Pancreas (tissue), 10 donors: ENCODE results near the gene C2orf15. TPM values are rescaled to one million over a fixed set of nuclear protein-coding genes. Genes with fewer than 3 reads are reported as not detected.
"Not testable (repeated sequence)": the region's sequence is repeated elsewhere in the genome, so short reads cannot be mapped to it uniquely, and the experiment has no call there.

Experiments
- ATAC-seq, 4 donors: fragments of 200-7000 bp; cut with Tn5 transposase; one replicate each; pipeline versions ENCODE4 v1.8.0 to v1.9.1; 2020; ENCODE audit warnings: mild to moderate bottlenecking in 4 of 4, moderate library complexity in 4 of 4
- DNase-seq, 6 donors: peaks; one replicate each; pipeline ENCODE4 v3.0.0-alpha.2; 2020
- FAIRE-seq: peaks from 2 replicates; lab custom pipeline; 2012; peaks lifted over from hg19 to GRCh38; lab: Jason Lieb, UNC
- H3K27ac ChIP-seq, 4 donors: fragments of 200-600 bp; sonication (generic); 1 replicate in 3 of 4; 2 replicates in 1 of 4; pipeline versions ENCODE4 v1.5.0 to v1.8.0; 2020
- H3K27me3 ChIP-seq, 4 donors: fragments of 200-600 bp; one replicate each; pipeline ENCODE4 v1.8.0; 2021
- H3K36me3 ChIP-seq, 3 donors: fragments of 200-600 bp; sonication (generic) in 1 of 3; one replicate each; pipeline versions ENCODE4 v1.5.0 to v1.8.0; 2020 to 2021
- H3K4me1 ChIP-seq, 3 donors: fragments of 200-600 bp; one replicate each; pipeline ENCODE4 v1.8.0; 2021
- H3K4me3 ChIP-seq, 4 donors: fragments of 200-600 bp; sonication (generic) in 2 of 4; one replicate each; pipeline versions ENCODE4 v1.5.0 to v1.8.0; 2020 to 2021
- H3K9me3 ChIP-seq, 4 donors: fragments of 200-600 bp; one replicate each; pipeline ENCODE4 v1.8.0; 2021
- WGBS, 2 donors: extraction: QIAGEN DNeasy Blood & Tissue Kit; methylation state at CpG; one replicate each; pipeline ENCODE4 v1.1.7; 2013; 5-methylcytosine and 5-hydroxymethylcytosine counted together
- intact Hi-C, 3 donors: fragments of 100-400 bp; cut with DNase I; formaldehyde crosslinking; loops; one replicate each; pipeline versions ENCODE4 v1.11.1 to v1.14.2; 2022
- polyA plus RNA-seq, 2 donors: library from polyadenylated mRNA; stranded (reverse); fragments of 200-250 nt; gene quantifications; one replicate each; pipeline ENCODE4 v1.2.3, GENCODE V29; 2013
- total RNA-seq, 6 donors: library from RNA; stranded (reverse); fragmentation: NEBNext Ultra II Directional in 4 of 6; extraction: Animal tissue kit (Norgen Biotek cat#: 25700) in 4 of 6; gene quantifications; one replicate each; pipeline versions ENCODE4 v1.2.1 to v1.2.4, GENCODE V29; 2021 to 2023
- TF ChIP-seq, protein P1 (sequence below), 4 donors: fragments of 200-600 bp; sonication (generic) in 3 of 4; IDR thresholded peaks; one replicate each; pipeline versions ENCODE4 v1.5.0 to v1.8.0; 2021; ENCODE audit warnings: antibody characterized with exemption in 4 of 4
- donor health status: healthy with polysubstance abuse.
- donor health status: DM: no; HTN: no; CAD: no; lungs with moderate emphysema.
- donor health status: DM: no; HTN: no; CAD: no.
- donor health status: control.
- donor health status: control.
- donor health status: Bipolar disorder and iron deficiency.
- donor health status: DM: yes; HTN: yes; CAD: no.
- donor health status: DM: no; HTN: no; CAD: no.
- donor health status: DM: no; HTN: no; CAD: no.
- donor health status: DM: yes; HTN: yes; CAD: no.

Gene C2orf15
- total and polyA plus RNA-seq, 8 donors = 0.63 to 5.2 (median 1.6) TPM

DNA sequence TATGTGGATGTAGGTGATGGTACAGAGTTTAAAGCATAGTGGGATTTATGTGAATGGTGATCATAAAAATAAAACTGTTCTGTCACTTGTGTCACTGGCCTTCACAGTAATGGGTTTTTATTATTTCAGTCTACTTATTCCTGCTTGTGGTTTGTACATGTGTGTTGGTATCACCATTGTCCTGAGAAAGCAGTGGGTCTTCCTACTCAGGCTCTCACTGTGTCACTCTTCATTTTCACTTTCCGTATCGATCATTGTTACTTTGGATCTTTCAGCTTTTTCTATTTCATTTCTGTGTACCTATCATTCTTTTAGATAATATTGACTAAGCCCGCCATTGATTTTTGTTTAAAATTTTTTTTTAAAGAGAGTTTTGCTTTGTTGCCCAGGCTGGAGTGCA, 46.9 kb downstream of the C2orf15 start:
- no peaks in the 10 kb centered on the region for H3K9me3 ChIP-seq
- H3K27ac ChIP-seq = no peak overlapping the region
- TF ChIP-seq, protein P1, sequence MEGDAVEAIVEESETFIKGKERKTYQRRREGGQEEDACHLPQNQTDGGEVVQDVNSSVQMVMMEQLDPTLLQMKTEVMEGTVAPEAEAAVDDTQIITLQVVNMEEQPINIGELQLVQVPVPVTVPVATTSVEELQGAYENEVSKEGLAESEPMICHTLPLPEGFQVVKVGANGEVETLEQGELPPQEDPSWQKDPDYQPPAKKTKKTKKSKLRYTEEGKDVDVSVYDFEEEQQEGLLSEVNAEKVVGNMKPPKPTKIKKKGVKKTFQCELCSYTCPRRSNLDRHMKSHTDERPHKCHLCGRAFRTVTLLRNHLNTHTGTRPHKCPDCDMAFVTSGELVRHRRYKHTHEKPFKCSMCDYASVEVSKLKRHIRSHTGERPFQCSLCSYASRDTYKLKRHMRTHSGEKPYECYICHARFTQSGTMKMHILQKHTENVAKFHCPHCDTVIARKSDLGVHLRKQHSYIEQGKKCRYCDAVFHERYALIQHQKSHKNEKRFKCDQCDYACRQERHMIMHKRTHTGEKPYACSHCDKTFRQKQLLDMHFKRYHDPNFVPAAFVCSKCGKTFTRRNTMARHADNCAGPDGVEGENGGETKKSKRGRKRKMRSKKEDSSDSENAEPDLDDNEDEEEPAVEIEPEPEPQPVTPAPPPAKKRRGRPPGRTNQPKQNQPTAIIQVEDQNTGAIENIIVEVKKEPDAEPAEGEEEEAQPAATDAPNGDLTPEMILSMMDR (IDR thresholded peaks at IDR 0.05) = no peak
- no peak overlapping the region for H3K4me3 ChIP-seq
- intact Hi-C loops = no loop called here
- FAIRE-seq (no peak), ATAC-seq (no peak), DNase-seq (no peak)
- H3K27me3 ChIP-seq = no peaks in the 10 kb centered on the region
- H3K36me3 ChIP-seq = no peaks in the 10 kb centered on the region
- 88 to 92% methylated on average over 3 of the region's 3 CpGs for WGBS, 2 donors
- no peaks in the 10 kb centered on the region for H3K4me1 ChIP-seq

DNA sequence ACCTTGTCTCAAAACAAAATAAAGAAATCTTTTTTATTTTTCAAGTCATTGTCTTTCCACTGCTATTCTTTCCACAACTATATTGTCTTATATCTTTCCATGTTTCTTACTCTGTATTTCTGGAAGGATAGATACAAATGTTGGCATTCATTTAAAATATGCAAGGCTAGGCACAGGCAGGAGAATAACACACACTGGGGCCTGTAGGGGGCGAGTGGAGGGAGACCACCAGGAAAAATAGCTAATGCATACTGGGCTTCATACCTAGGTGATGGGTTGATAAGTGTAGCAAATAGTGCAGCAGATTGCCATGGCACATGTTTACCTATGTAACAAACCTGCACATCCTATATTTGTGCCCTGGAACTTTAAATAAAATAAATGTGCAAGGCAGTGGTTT, 49.0 kb downstream of the C2orf15 start:
- FAIRE-seq = no peak
- H3K27ac ChIP-seq = no peak overlapping the region

DNA sequence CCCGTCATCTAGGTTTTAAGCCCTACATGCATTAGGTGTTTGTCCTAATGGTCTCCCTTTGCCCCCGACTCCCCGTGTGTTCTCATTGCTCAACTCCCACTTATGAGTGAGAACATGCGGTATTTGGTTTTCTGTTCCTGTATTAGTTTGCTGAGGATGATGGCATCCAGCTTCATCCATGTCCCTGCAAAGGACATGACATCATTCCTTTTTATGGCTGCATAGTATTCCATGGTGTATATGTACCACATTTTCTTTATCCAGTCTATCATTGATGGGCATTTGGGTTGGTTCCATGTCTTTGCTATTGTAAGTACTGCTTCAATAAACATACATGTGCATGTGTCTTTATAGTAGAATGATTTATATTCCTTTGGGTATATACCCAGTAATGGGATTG, 50.9 kb downstream of the C2orf15 start:
- DNase-seq, H3K9me3 ChIP-seq, H3K4me1 ChIP-seq, H3K27me3 ChIP-seq, H3K27ac ChIP-seq, intact Hi-C loops, FAIRE-seq, ATAC-seq, H3K4me3 ChIP-seq: not testable (repeated sequence)
- H3K36me3 ChIP-seq = peaks cover 0 to 23% (median 7%) of the 10 kb centered on the region in 3 donors
- WGBS, 2 donors = 95 to 99% methylated on average over 4 of the region's 4 CpGs

More for the DNA sequence above, 49.0 kb downstream of the C2orf15 start:
- intact Hi-C loops = no loop called here
- ATAC-seq = no peak
- Histone ChIP-seq H3K9me3 (no peaks in the 10 kb centered on the region), H3K27me3 (no peaks in the 10 kb centered on the region), H3K36me3 (peaks cover 0 to 6% (median 0%) of the 10 kb centered on the region in 3 donors), H3K4me3 (no peak overlapping the region), H3K4me1 (no peaks in the 10 kb centered on the region)
- TF ChIP-seq, protein P1 (IDR thresholded peaks at IDR 0.05) = no peak
- DNase-seq = no peak
- 81% methylated on average over 1 of the region's 1 CpG for WGBS, 2 donors

DNA sequence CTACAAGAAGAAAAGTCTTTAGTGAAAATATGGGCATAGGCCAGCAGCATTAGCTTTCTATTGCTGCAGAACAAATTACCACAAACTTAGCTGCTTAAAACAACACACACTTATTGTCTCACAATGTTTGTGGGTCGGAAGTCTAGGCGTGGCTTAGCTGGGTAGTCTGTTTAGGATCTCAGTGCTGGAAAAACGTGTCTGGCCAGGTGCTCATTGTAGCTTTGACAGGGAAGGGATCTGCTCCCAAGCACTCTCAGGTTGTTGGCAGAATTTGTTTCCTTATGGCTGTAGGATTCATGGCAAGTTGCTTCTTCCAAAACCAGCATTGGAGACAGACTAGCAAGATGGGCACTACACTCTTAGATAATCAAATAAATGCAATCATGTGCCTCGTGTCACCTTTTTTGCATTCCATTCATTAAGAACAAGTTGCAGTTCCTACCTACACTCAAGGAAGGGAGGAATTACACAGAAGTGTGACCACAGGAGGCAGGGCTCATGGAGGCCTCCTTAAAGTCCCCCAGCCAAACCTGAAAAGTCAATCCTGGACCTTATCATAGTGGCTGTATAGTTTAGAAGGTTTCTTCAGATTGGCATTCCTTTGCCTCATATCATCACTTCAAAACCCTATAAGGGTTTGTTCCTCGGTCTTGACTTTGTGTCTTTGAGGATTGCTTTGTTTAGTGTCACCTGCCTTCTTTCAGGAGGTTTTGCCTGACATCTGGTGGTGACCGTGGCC, 56.8 kb downstream of the C2orf15 start:
- Histone ChIP-seq H3K36me3 (peaks cover 0 to 25% (median 7%) of the 10 kb centered on the region in 3 donors), H3K4me3 (no peak overlapping the region), H3K27ac (no peak overlapping the region), H3K27me3 (no peaks in the 10 kb centered on the region), H3K4me1 (no peaks in the 10 kb centered on the region), H3K9me3 (no peaks in the 10 kb centered on the region)
- TF ChIP-seq, protein P1 (IDR thresholded peaks at IDR 0.05) = no peak
- no peak for ATAC-seq
- 80 to 82% methylated on average over 6 of the region's 6 CpGs for WGBS, 2 donors
- intact Hi-C loops = no loop called here
- no peak for FAIRE-seq
- no peak for DNase-seq

DNA sequence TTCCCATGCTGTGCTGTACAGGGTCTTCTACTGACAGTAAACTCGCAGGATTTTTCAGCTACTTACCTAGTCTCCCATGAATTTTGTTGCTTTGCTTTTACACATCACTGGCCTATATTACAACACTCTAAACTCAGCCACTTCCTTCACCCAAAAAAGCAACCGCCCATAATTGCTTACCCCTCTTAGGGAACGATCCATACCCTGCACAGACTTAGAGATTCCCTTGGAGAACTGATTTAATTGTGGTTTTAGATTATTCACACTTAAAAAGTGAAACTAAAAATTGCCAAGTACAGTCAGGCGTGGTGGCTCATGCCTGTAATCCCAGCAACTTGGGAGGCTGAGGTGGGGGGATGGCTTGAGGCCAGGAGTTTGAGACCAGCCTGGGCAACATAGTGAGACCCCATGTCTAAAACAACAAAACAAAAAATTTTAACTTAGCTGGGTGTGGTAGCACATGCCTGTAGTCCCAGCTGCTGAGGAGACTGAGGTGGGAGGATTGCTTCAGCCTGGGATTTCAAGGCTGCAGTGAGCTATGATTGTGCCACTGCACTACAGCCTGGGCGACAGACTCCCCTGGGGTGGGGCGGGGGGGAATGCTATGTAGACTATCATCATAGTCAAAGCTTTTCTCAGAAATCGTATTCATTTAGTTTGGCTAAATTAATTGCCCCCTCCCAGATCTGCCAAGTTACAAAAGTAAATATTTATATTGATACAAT, 58.7 kb downstream of the C2orf15 start:
- 83 to 84% methylated on average over 7 of the region's 7 CpGs for WGBS, 2 donors

More for the DNA sequence above, 58.7 kb downstream of the C2orf15 start:
- no peak for FAIRE-seq
- no peaks in the 10 kb centered on the region for H3K27me3 ChIP-seq
- TF ChIP-seq, protein P1 (IDR thresholded peaks at IDR 0.05) = no peak
- no peak for ATAC-seq
- H3K9me3 ChIP-seq = no peaks in the 10 kb centered on the region
- no peak overlapping the region for H3K27ac ChIP-seq
- DNase-seq = no peak
- intact Hi-C loops = no loop called here
- H3K4me3 ChIP-seq = no peak overlapping the region
- peaks cover 0 to 22% (median 7%) of the 10 kb centered on the region in 3 donors for H3K36me3 ChIP-seq
- no peaks in the 10 kb centered on the region for H3K4me1 ChIP-seq

Other genes starting within 250 kb of the C2orf15 start
- 10 to 100 TPM in 1 of 6 donors, 1 to 10 TPM in 5; 4.1 to 11.0 (median 6.2) TPM for gene CRACDL, start 205.5 kb upstream of the C2orf15 start, total RNA-seq
- gene CRACDL, start 205.5 kb upstream of the C2orf15 start, polyA plus RNA-seq = 1 to 10 TPM; 3.6 to 5.3 TPM
- gene TSGA10, start 13.2 kb downstream of the C2orf15 start, total RNA-seq = 1 to 10 TPM; 3.9 to 8.0 (median 6.5) TPM
- gene TSGA10, start 13.2 kb downstream of the C2orf15 start, polyA plus RNA-seq = 10 to 100 TPM in 1 of 2 donors, 1 to 10 TPM in 1; 3.5 to 10.1 TPM
- 1 to 10 TPM; 3.1 to 4.2 (median 3.8) TPM for gene LIPT1, start 13.3 kb downstream of the C2orf15 start, total RNA-seq
- 10 to 100 TPM in 1 of 2 donors, 1 to 10 TPM in 1; 7.0 to 10.5 TPM for gene LIPT1, start 13.3 kb downstream of the C2orf15 start, polyA plus RNA-seq
- 10 to 100 TPM in 1 of 6 donors, 1 to 10 TPM in 5; 5.6 to 13.9 (median 7.5) TPM for gene MITD1, start 39.4 kb downstream of the C2orf15 start, total RNA-seq
- gene MITD1, start 39.4 kb downstream of the C2orf15 start, polyA plus RNA-seq = 10 to 100 TPM; 20.7 to 27.0 TPM
- 10 to 100 TPM in 5 of 6 donors, 1 to 10 TPM in 1; 8.8 to 14.8 (median 12.2) TPM for gene MRPL30, start 39.5 kb downstream of the C2orf15 start, total RNA-seq
- gene MRPL30, start 39.5 kb downstream of the C2orf15 start, polyA plus RNA-seq = 10 to 100 TPM in 1 of 2 donors, 1 to 10 TPM in 1; 9.4 to 11.6 TPM
- gene LYG2, start 114.0 kb downstream of the C2orf15 start, total RNA-seq = not detected
- under 1 TPM in 1 of 2 donors, not detected in 1; 0.16 TPM for gene LYG2, start 114.0 kb downstream of the C2orf15 start, polyA plus RNA-seq
- gene LYG1, start 159.5 kb downstream of the C2orf15 start, total RNA-seq = under 1 TPM in 4 of 6 donors, not detected in 2; 0.17 to 0.75 (median 0.30) TPM
- gene LYG1, start 159.5 kb downstream of the C2orf15 start, polyA plus RNA-seq = 1 to 10 TPM; 2.9 to 3.0 TPM
- gene TXNDC9, start 194.6 kb downstream of the C2orf15 start, total RNA-seq = 10 to 100 TPM in 1 of 6 donors, 1 to 10 TPM in 5; 4.2 to 10.8 (median 7.6) TPM
- gene TXNDC9, start 194.6 kb downstream of the C2orf15 start, polyA plus RNA-seq = 10 to 100 TPM in 1 of 2 donors, 1 to 10 TPM in 1; 7.0 to 12.7 TPM
- gene EIF5B, start 195.7 kb downstream of the C2orf15 start, total RNA-seq = 10 to 100 TPM; 15.2 to 32.1 (median 22.8) TPM
- 10 to 100 TPM; 16.3 to 55.1 TPM for gene EIF5B, start 195.7 kb downstream of the C2orf15 start, polyA plus RNA-seq